ENCODE results near the gene ZAP70.

DNA sequence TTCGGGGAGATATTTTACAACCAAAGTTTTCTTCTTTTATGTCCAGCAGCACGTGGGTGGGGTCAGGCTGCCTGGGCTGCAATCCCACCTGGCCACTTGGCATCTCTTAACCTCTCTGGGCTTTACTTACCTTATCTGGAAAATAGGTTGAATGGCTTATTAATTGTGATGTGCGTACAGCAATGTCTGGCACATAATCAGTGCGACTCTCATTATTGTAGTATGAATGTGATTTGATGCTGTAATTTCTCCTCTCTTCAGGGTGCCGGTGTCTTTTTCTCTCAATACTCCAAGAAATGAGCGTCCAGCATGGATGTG is 2.0 kb upstream of the ZAP70 start:
- TF ChIP-seq, protein P1, sequence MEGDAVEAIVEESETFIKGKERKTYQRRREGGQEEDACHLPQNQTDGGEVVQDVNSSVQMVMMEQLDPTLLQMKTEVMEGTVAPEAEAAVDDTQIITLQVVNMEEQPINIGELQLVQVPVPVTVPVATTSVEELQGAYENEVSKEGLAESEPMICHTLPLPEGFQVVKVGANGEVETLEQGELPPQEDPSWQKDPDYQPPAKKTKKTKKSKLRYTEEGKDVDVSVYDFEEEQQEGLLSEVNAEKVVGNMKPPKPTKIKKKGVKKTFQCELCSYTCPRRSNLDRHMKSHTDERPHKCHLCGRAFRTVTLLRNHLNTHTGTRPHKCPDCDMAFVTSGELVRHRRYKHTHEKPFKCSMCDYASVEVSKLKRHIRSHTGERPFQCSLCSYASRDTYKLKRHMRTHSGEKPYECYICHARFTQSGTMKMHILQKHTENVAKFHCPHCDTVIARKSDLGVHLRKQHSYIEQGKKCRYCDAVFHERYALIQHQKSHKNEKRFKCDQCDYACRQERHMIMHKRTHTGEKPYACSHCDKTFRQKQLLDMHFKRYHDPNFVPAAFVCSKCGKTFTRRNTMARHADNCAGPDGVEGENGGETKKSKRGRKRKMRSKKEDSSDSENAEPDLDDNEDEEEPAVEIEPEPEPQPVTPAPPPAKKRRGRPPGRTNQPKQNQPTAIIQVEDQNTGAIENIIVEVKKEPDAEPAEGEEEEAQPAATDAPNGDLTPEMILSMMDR (conservative IDR thresholded peaks at IDR 0.05; ENCODE audit: low read length), result no peak
- no peak for TF ChIP-seq EZH2phosphoT487 (IDR thresholded peaks at IDR 0.05; ENCODE audit: borderline replicate concordance, low read depth, low read length)

Measured in OCI-LY7 (cell line).